Skeletal muscle tissue (tissue), 4 donors: Measurements from ENCODE around the gene CDC14B. TPM values are rescaled to one million over a fixed set of nuclear protein-coding genes. Genes with fewer than 3 reads are reported as not detected.
A peak's percentile ranks its signal among the peaks of the same experiment; 100 is the strongest.
"Not testable (repeated sequence)": the region's sequence is repeated elsewhere in the genome, so short reads cannot be mapped to it uniquely, and the experiment has no call there.

Experiments used
- H3K27ac ChIP-seq: one replicate; pipeline ENCODE4 v1.7.0; 2013; ENCODE audit warnings: mild to moderate bottlenecking, low read depth, low read length, inconsistent platforms
- H3K27me3 ChIP-seq, 3 donors: one replicate each; pipeline ENCODE4 v1.7.0; 2013; ENCODE audit warnings: low read length in 3 of 3; ENCODE audit not compliant: control insufficient read depth in 3 of 3, insufficient read depth in 3 of 3
- H3K36me3 ChIP-seq, 3 donors: one replicate each; pipeline ENCODE4 v1.7.0; 2013; ENCODE audit warnings: low read length in 3 of 3; ENCODE audit not compliant: control insufficient read depth in 3 of 3, insufficient read depth in 3 of 3
- H3K4me1 ChIP-seq, 3 donors: one replicate each; pipeline ENCODE4 v1.7.0; 2013; ENCODE audit warnings: low read length in 3 of 3, mild to moderate bottlenecking in 3 of 3; ENCODE audit not compliant: control insufficient read depth in 3 of 3, insufficient read depth in 3 of 3
- H3K4me3 ChIP-seq, 3 donors: one replicate each; pipeline ENCODE4 v1.7.0; 2013; ENCODE audit warnings: low read length in 3 of 3
- H3K9ac ChIP-seq, 3 donors: one replicate each; pipeline ENCODE4 v1.7.0; 2013; ENCODE audit warnings: low read length in 3 of 3, mild to moderate bottlenecking in 3 of 3, moderate library complexity in 2 of 3, low read depth in 1 of 3
- H3K9me3 ChIP-seq, 3 donors: one replicate each; pipeline ENCODE4 v1.7.0; 2013; ENCODE audit warnings: low read length in 3 of 3; ENCODE audit not compliant: control insufficient read depth in 3 of 3
- total RNA-seq: library from RNA; depleted of rRNA; stranded (reverse); fragments of >200 nt; gene quantifications from one replicate; pipeline ENCODE4 v1.2.3, GENCODE V29; 2014
- donor health status: Osteomylitis.

The CDC14B gene
- total RNA-seq, 1 donor from 2014 or later: 45.9 TPM

DNA sequence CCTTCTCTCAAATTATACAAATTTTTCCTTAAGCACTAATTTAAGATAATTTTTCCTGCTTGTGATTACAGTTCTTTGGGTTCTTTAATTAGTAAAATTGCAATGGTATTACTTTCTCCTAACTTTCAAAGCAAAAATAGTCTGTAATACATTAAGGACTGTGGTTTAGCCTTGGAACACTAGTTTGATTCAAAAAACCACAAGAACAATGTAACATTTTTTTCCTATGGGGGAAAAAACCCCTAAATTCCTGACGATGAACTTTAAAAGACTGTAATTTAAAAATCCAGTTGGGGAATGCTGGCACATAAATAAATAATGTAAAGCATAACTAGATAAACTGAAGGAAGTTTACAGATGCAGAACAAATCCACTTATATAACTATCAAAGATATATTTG, 65.3 kb downstream of the CDC14B start:
- H3K27ac ChIP-seq: no peak overlapping the region

DNA sequence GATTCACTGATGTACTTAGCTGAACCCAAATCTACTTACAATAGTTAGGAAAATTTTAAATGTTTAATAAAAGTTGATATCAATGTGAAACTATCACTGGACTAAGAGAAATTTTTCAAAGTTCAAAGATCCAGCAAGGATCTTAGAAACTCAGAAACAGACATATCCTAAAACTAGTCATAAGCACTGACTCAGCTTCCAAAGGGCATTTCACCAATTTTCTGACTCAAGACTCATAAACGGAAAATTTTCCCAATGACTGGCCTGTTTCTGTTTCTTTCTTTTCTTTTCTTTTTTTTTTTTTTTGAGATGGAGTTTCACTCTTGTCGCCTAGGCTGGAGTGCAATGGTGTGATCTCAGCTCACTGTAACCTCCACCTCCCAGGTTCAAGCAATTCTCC, 66.6 kb downstream of the CDC14B start:
- Histone ChIP-seq H3K36me3 (no peaks in the 10 kb centered on the region), H3K27ac (peak overlapping the region; percentile 2), H3K4me3 (no peak overlapping the region), H3K4me1 (peaks cover 0 to 4% (median 2%) of the 10 kb centered on the region in 3 donors), H3K9me3 (no peaks in the 10 kb centered on the region), H3K9ac (no peak overlapping the region), H3K27me3 (no peaks in the 10 kb centered on the region)

More for the DNA sequence above, 65.3 kb downstream of the CDC14B start:
- no peaks in the 10 kb centered on the region for H3K27me3 ChIP-seq
- H3K36me3 ChIP-seq: no peaks in the 10 kb centered on the region
- peaks cover 0 to 4% (median 2%) of the 10 kb centered on the region in 3 donors for H3K4me1 ChIP-seq
- no peaks in the 10 kb centered on the region for H3K9me3 ChIP-seq
- H3K9ac ChIP-seq: no peak overlapping the region
- H3K4me3 ChIP-seq: no peak overlapping the region

DNA sequence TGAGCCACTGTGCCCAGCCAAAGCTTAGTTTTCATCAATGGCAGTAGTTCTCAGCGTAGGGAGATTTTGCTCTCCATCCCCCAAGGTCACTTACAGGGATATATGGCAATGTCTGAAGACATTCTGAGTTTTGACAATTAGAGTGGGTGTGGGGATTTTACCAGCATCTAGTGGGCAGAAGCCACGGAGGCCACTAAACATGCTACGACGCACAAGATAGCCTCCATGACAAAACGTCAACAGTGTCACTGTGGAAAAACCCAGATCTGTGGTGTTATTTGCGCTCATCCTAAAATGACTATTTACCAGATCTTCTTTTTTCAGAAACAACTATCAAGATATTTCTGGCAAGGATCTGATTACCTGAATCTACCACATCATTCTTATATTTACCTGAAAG, 68.2 kb downstream of the CDC14B start:
- no peaks in the 10 kb centered on the region for H3K36me3 ChIP-seq
- H3K9ac ChIP-seq: no peak overlapping the region
- no peak overlapping the region for H3K27ac ChIP-seq
- no peak overlapping the region for H3K4me3 ChIP-seq
- no peaks in the 10 kb centered on the region for H3K27me3 ChIP-seq
- no peaks in the 10 kb centered on the region for H3K9me3 ChIP-seq
- H3K4me1 ChIP-seq: no peaks in the 10 kb centered on the region

DNA sequence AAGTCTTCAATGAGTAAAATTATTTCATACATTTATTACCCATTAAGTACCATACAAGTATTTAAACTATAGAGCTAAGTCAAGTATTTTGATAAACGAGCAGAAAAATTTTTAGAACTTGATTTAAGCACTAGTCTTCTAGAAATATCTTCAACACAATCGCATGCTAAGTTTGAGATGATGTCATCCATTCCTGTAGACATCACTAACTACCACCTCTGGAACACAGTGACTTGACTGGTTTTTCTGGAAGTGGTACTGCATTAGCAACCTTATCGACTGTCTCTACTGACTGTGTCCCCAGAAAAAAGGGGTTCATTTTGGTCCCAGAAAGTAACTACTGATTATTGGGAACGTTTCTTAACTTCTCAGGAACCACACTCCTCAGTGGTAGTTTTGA, 69.0 kb downstream of the CDC14B start:
- Histone ChIP-seq H3K27me3 (no peaks in the 10 kb centered on the region), H3K9me3 (no peaks in the 10 kb centered on the region), H3K36me3 (no peaks in the 10 kb centered on the region), H3K27ac (no peak overlapping the region), H3K9ac (no peak overlapping the region), H3K4me3 (no peak overlapping the region), H3K4me1 (no peaks in the 10 kb centered on the region)

DNA sequence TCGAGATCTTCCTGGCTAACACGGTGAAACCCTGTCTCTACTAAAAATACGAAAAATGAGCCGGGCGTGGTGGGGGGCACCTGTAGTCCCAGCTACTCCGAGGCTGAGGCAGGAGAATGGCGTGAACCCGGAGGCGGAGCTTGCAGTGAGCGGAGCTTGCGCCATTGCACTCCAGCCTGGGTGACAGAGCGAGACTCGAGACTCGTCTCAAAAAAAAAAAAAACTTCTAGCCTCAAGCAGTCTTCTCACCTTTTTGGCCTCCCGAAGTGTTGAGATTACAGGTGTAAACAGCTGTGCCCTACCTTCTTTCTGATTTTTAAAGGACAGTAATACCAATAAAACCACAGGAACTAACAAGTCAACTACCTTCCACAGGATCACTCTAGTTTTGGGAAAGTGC, 76.5 kb downstream of the CDC14B start:
- H3K27ac ChIP-seq, H3K9me3 ChIP-seq, H3K4me1 ChIP-seq, H3K36me3 ChIP-seq, H3K27me3 ChIP-seq, H3K9ac ChIP-seq, H3K4me3 ChIP-seq: not testable (repeated sequence)

DNA sequence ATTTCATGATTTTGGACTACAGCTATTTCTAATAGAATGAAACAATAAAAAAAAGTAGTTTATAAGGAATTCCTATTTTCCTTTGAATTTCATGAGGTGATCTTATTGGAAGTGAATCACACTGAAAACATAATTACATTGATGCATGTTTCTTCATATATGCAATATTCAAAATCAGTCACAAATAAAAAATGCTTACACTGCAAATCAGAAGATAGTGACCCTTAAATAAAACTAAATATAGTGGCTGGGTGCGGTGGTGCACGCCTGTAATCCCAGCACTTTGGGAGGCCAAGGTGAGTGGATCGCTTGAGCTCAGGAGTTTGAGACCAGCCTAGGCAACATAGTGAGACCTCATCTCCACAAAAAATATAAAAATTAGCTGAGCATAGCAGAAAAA, 79.5 kb downstream of the CDC14B start:
- Histone ChIP-seq H3K27me3 (no peaks in the 10 kb centered on the region), H3K9me3 (no peaks in the 10 kb centered on the region), H3K36me3 (no peaks in the 10 kb centered on the region), H3K4me1 (no peaks in the 10 kb centered on the region), H3K4me3 (no peak overlapping the region), H3K27ac (no peak overlapping the region), H3K9ac (no peak overlapping the region)

DNA sequence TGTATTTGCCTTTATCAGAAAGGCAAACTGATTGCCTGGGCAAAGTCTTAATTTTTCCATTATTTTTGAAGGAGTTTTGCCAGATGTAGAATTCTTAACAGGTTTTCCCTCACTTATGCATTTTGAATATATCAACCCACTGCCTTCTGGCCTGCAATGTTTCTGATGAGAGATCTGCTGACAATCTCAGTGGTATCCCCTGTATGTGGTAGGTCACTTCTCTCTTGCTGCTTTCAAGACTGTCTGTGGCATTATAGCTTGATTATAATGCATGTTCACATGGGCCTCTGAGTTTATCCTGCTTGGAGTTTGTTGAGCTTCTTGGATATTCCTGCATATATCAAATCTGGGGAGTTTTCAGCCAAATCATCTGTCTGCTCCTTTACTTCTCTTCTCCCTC, 87.5 kb downstream of the CDC14B start:
- Histone ChIP-seq H3K27me3 (no peaks in the 10 kb centered on the region), H3K9ac (no peak overlapping the region), H3K9me3 (no peaks in the 10 kb centered on the region), H3K4me1 (no peaks in the 10 kb centered on the region), H3K36me3 (no peaks in the 10 kb centered on the region), H3K27ac (no peak overlapping the region), H3K4me3 (no peak overlapping the region)

DNA sequence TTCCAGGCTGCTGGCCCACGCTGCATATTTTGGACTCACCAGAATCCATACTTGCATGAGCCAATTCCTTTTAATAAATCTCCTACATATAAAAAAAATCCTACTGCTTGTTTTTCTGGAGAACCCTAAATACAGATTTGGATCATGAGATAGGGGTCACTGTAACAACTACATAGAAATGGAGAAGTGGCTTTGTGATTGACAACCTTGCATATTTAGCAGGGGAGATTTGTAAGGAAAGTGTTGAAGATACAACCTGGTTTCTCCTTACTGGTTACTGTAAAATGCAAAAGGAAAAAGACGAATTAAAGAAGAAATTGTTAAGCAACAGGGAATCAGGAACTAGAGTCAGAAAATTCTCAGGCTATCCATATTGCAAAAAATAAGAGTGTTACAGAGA, 94.9 kb downstream of the CDC14B start:
- H3K9ac ChIP-seq: no peak overlapping the region
- no peaks in the 10 kb centered on the region for H3K27me3 ChIP-seq
- H3K4me3 ChIP-seq: no peak overlapping the region
- H3K36me3 ChIP-seq: no peaks in the 10 kb centered on the region
- no peak overlapping the region for H3K27ac ChIP-seq
- H3K4me1 ChIP-seq: no peaks in the 10 kb centered on the region
- H3K9me3 ChIP-seq: no peaks in the 10 kb centered on the region

DNA sequence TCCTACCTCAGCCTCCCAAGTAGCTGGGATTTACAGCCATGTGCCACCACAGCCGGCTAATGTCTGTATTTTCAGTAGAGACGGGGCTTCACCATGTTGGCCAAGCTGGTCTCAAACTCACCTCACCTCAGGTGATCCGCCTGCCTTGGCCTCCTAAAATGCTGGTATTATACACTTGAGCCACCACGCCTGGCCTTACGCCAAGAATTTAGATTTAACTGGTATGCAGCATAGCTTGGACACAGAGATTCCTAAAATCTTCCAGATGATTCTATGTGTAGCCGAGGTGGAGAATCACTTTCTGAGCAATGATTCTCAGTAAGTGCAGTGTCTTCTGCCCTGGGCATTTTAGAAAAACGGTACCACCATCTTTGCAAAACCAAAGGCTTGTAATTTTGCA, 95.6 kb downstream of the CDC14B start:
- Histone ChIP-seq H3K4me3 (no peak overlapping the region), H3K36me3 (no peaks in the 10 kb centered on the region), H3K27ac (no peak overlapping the region)

DNA sequence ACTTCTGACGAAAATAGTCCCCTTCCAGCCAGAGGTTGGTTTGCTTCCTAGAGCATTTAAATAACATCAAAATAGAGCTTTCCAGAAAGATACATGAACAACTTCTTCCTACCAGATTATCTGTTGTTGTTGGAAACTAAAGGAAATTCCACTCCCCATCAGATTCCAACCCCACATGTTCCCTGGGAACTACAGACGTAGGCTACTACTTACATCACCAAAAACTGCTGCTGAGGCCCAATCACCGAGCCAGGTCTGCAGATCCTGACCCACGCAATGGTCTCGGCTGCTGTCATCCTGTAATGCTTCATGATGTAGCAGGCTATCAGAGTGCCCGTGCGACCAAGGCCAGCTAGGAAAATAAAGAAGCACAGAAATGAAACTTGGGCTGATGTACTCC, 96.3 kb downstream of the CDC14B start:
- no peaks in the 10 kb centered on the region for H3K27me3 ChIP-seq
- no peak overlapping the region for H3K9ac ChIP-seq
- H3K36me3 ChIP-seq: no peaks in the 10 kb centered on the region
- no peaks in the 10 kb centered on the region for H3K9me3 ChIP-seq
- no peak overlapping the region for H3K27ac ChIP-seq
- H3K4me3 ChIP-seq: no peak overlapping the region
- no peaks in the 10 kb centered on the region for H3K4me1 ChIP-seq

More for the DNA sequence above, 95.6 kb downstream of the CDC14B start:
- H3K4me1 ChIP-seq: no peaks in the 10 kb centered on the region
- H3K27me3 ChIP-seq: no peaks in the 10 kb centered on the region
- no peaks in the 10 kb centered on the region for H3K9me3 ChIP-seq
- no peak overlapping the region for H3K9ac ChIP-seq

DNA sequence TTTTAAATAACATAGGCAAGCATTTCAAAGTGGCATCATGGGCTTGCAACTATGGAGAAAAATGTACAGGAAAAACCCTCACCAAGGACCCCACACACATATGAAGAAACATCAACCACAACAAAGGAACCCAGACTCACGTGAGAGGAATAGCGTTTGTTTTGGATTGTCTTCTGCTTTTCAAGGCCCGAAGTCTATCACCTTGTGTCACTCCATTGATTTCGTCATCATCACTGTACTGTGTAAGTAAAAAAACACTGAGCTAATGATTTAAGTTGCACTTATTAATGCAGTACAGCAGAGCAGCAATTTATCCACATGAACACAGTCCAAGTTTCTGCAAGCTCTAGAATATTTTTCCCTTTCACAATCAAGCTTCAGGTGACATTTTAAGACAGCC, 97.3 kb downstream of the CDC14B start:
- Histone ChIP-seq H3K9ac (no peak overlapping the region), H3K36me3 (no peaks in the 10 kb centered on the region), H3K27ac (no peak overlapping the region), H3K27me3 (no peaks in the 10 kb centered on the region), H3K4me3 (no peak overlapping the region), H3K4me1 (no peaks in the 10 kb centered on the region), H3K9me3 (no peaks in the 10 kb centered on the region)
